Hair follicular keratinocyte (primary cell): ENCODE measurements around the gene NATD1. TPM values are rescaled to one million over a fixed set of nuclear protein-coding genes. Genes with fewer than 3 reads are reported as not detected.

Experiments
- total RNA-seq: library from RNA; depleted of rRNA; stranded (reverse); fragments of >200 nt; gene quantifications from 2 replicates; pipeline ENCODE4 v1.2.3, GENCODE V29; 2015

The NATD1 gene, protein sequence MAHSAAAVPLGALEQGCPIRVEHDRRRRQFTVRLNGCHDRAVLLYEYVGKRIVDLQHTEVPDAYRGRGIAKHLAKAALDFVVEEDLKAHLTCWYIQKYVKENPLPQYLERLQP
- total RNA-seq = 2.2 and 5.6 TPM in 2 replicates

DNA sequence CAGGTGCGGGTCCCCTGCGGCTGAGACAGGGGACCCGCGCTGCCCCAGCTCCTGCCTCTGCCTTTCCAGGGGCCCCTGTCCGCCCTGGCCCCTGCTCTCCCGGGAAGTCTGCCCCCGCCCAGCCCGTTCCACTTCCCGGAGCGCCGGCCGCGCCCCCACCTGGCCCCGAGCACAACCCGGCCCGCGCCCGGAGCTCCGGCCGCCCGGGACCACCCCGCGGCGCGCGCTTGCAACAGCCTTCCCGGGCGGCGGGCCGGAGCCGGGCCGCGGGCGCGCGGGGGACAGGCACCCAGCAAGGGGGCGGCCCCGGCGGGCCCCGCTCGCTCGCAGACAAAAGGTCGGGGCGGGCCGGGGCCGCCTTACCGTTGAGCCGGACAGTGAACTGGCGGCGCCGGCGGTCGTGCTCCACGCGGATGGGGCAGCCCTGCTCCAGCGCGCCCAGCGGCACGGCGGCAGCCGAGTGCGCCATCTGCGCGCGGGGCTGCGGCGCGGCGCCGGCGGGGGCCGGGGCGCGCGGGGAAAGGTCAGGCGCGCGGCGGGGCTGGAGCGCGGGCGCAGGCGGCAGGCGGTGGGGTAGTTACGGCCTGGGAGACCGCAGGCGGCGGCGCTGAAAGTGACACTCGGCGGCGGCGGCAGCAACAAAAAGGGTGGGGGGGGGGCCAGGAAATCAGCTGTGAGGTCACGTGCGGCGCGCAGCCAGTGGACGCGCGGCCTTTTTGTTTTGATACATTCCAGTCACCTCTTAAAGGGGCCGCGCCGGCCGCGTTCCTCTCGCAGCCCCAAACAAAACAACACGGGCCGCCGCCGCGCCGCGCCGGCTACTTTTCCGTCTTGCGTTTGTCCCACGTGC lies at the start of gene NATD1:
Gene NATD1, minus strand, starts transcription at position 615 of the 850 bp plus-strand sequence. Its CDS starts 146 bp downstream, at position 469.

GRCh38 chr17:21284319-21285163 lies 31.3 kb upstream of the NATD1 start, which contains the start of gene MAP2K3:
TSS of gene MAP2K3 (plus strand) at chr17:21284711. CDS start at chr17:21284921, 210 bp downstream.

GRCh38 chr17:21214015-21214776 lies 39.0 kb downstream of the NATD1 start, which contains the start of gene TMEM11:
TSS of gene TMEM11 (minus strand) at chr17:21214161. CDS start at chr17:21214152, 9 bp downstream.

Other genes starting within 250 kb of the NATD1 start
- gene USP22, start 210.4 kb downstream of the NATD1 start, total RNA-seq = 116 and 119 TPM in 2 replicates
- 18.4 and 18.5 TPM in 2 replicates for gene DHRS7B, start 126.4 kb downstream of the NATD1 start, total RNA-seq
- 25.0 and 40.9 TPM in 2 replicates for gene TMEM11, start 39.2 kb downstream of the NATD1 start, total RNA-seq
- gene MAP2K3, start 31.3 kb upstream of the NATD1 start, total RNA-seq = 33.0 and 35.5 TPM in 2 replicates
- gene KCNJ12, start 122.9 kb upstream of the NATD1 start, total RNA-seq = 0.08 TPM in 2 replicates